AG04450 (cell line): ENCODE data around the gene SEPTIN10. TPM values are rescaled to one million over a fixed set of nuclear protein-coding genes. Genes with fewer than 3 reads are reported as not detected.

Experiments used
- CTCF ChIA-PET: fragments of 300-600, 350-600 bp; formaldehyde crosslinking; extraction: SDS; loops from one replicate; lab custom pipeline; 2022; ENCODE audit warnings: antibody characterized with exemption, inconsistent platforms; lab: Charles Lee
- POLR2A ChIA-PET: fragments of 350-600 bp; formaldehyde crosslinking; extraction: SDS; loops from one replicate; lab custom pipeline; 2021; ENCODE audit warnings: antibody characterized with exemption, inconsistent platforms; lab: Yijun Ruan, JAX
- DNase-seq: peaks from one replicate; pipeline ENCODE4 v3.0.0-alpha.2; 2011; ENCODE audit warnings: low read depth, low spot score
- H3K27ac ChIP-seq: one replicate; pipeline ENCODE4 v1.5.1; 2012; ENCODE audit warnings: low read depth, low read length, control low read depth
- H3K27me3 ChIP-seq: one replicate; pipeline ENCODE4 v1.6.0; 2012; ENCODE audit warnings: low read length; ENCODE audit not compliant: control insufficient read depth, insufficient read depth
- H3K4me3 ChIP-seq: 2 replicates; pipeline ENCODE4 v1.5.1; 2011; ENCODE audit warnings: mild to moderate bottlenecking, low read depth, low read length, control low read depth
- H3K9me3 ChIP-seq: 2 replicates; pipeline ENCODE4 v1.5.1; 2012; ENCODE audit warnings: low read length; ENCODE audit not compliant: control insufficient read depth, insufficient read depth
- CTCF ChIP-seq: IDR thresholded peaks from 2 replicates; pipeline ENCODE4 v1.5.1; 2011; ENCODE audit warnings: low read depth, low read length, control low read depth, inconsistent platforms
- polyA plus RNA-seq: library from polyadenylated mRNA; depleted of rRNA; stranded (reverse); fragments of >200 nt; gene quantifications from 2 replicates; pipeline ENCODE4 v1.2.3, GENCODE V29; 2011

SEPTIN10 gene
- polyA plus RNA-seq, 1 experiment, result 105 TPM

GRCh38 chr2:109501461-109501860 lies 112.3 kb downstream of the SEPTIN10 start:
- Histone ChIP-seq H3K27me3 (no peaks in the 10 kb centered on the region), H3K27ac (no peak overlapping the region), H3K4me3 (no peak overlapping the region), H3K9me3 (peaks cover 3% of the 10 kb centered on the region; the same call in 1 of the 2 replicates)
- no peak for TF ChIP-seq CTCF
- ChIA-PET CTCF (interaction anchor here (1.5 kb wide), 1 partner anchor 9 kb away, joined by 6 read pairs; no protein-coding TSS in a partner anchor), POLR2A (no interaction called here)
- no peak for DNase-seq

GRCh38 chr2:109500910-109501309 lies 112.9 kb downstream of the SEPTIN10 start:
- Histone ChIP-seq H3K27me3 (no peaks in the 10 kb centered on the region), H3K27ac (no peak overlapping the region), H3K9me3 (peaks cover 3% of the 10 kb centered on the region; the same call in 1 of the 2 replicates), H3K4me3 (no peak overlapping the region)
- ChIA-PET POLR2A (no interaction called here), CTCF (interaction anchor here (1.5 kb wide), 1 partner anchor 9 kb away, joined by 6 read pairs; no protein-coding TSS in a partner anchor)
- no peak for TF ChIP-seq CTCF
- no peak for DNase-seq

- no peak for DNase-seq
- no peak overlapping the region for H3K4me3 ChIP-seq
- ChIA-PET CTCF (interaction anchor here (4.8 kb wide), 1 partner anchor 11 kb away, joined by 38 read pairs; no protein-coding TSS in a partner anchor), POLR2A (no interaction called here)
- H3K27ac ChIP-seq, result no peak overlapping the region
- H3K27me3 ChIP-seq, result no peaks in the 10 kb centered on the region
- H3K9me3 ChIP-seq, result no peaks in the 10 kb centered on the region; the same call in 1 of the 2 replicates
- TF ChIP-seq CTCF, result no peak
Observed at GRCh38 chr2:109499566-109499965, 114.2 kb downstream of the SEPTIN10 start.

GRCh38 chr2:109498906-109499305 lies 114.9 kb downstream of the SEPTIN10 start:
- Histone ChIP-seq H3K27ac (no peak overlapping the region), H3K4me3 (no peak overlapping the region), H3K27me3 (no peaks in the 10 kb centered on the region), H3K9me3 (no peaks in the 10 kb centered on the region; the same call in 1 of the 2 replicates)
- POLR2A ChIA-PET, result no interaction called here
- TF ChIP-seq CTCF, result no peak
- no peak for DNase-seq
- CTCF ChIA-PET, result interaction anchor here (4.8 kb wide), 1 partner anchor 12 kb away, joined by 38 read pairs; no protein-coding TSS in a partner anchor
